A172 (cell line): Measurements from ENCODE around the gene TBXAS1. TPM values are rescaled to one million over a fixed set of nuclear protein-coding genes. Genes with fewer than 3 reads are reported as not detected.

Experiments
- DNase-seq: peaks from one replicate; pipeline ENCODE4 v3.0.0-alpha.2; 2015; ENCODE audit warnings: low spot score
- total RNA-seq: library from RNA; depleted of rRNA; stranded (reverse); fragments of >200 nt; shearing (Covaris generic); gene quantifications from 2 replicates; pipeline ENCODE4 v1.2.3, GENCODE V29; 2014; rRNA removed

Gene TBXAS1
- total RNA-seq, 1 experiment from 2014 or later = 0.83 TPM

DNA sequence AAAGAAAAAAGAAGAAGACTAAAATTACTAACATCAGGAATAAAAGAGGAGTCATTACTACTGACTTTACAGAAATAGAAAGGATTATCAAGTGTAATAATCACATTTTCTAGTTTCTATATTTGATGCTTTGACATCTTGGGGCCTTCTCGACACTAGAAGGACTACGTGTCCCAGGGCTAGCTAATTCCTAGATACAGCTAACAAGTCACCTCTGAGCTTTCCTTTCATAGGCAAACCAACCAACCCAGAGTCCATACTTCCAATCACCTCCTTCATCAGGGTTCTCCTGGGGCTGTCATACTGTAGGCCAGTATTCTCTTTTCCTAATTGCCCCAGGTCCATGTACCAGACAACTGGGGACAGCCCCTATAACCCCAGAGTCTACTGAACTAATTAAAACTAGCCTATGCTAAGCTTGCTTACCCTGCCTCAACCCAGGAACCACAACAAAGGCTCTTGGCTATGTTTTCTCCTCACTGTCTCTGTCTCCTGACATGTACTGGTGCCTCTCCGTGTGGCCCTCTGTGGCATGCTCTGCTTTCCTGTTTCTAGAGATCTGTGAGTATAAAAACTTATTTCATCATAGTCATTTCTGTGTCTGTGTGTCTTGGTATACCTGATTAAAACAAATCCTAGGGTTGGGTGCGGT, 240.4 kb downstream of the TBXAS1 start:
- DNase-seq = no peak

Other genes starting within 250 kb of the TBXAS1 start
- gene HIPK2, start 51.3 kb upstream of the TBXAS1 start, total RNA-seq = 3.6 and 4.0 TPM in 2 replicates
- gene PARP12, start 233.7 kb downstream of the TBXAS1 start, total RNA-seq = 19.6 and 23.1 TPM in 2 replicates